ENCODE data around the gene TIMM10B.

TIMM10B gene

DNA sequence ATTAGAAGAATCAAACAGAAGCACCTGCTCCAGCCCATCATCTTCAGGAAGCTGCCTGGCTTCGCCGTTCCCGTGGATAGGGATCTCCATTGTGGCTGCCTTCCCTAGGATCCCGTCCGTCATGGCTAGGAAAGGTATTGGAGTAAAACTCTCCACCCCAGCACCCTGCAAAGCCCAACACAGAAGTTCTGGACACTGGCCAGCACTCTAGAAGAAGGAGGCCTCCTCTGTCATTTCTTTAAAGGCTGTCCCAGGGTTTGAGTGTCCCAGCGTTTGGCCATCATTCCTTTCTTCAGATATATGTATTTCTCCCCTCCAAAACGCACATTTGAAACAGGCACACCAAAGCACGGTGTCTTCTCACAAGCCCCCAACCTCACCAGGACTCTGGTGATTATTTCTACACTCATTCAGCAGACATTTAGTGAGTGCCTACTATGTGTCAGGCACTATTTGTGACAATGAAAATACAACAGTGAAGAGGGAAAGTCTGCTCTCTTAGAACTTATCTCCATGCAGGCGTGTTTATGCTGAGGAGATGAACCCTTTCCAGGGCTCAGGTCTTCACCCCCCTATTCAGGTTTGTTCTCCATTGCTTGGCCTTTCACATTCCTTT is 894 bp upstream of the TIMM10B start:
- TF ChIP-seq, protein P1, sequence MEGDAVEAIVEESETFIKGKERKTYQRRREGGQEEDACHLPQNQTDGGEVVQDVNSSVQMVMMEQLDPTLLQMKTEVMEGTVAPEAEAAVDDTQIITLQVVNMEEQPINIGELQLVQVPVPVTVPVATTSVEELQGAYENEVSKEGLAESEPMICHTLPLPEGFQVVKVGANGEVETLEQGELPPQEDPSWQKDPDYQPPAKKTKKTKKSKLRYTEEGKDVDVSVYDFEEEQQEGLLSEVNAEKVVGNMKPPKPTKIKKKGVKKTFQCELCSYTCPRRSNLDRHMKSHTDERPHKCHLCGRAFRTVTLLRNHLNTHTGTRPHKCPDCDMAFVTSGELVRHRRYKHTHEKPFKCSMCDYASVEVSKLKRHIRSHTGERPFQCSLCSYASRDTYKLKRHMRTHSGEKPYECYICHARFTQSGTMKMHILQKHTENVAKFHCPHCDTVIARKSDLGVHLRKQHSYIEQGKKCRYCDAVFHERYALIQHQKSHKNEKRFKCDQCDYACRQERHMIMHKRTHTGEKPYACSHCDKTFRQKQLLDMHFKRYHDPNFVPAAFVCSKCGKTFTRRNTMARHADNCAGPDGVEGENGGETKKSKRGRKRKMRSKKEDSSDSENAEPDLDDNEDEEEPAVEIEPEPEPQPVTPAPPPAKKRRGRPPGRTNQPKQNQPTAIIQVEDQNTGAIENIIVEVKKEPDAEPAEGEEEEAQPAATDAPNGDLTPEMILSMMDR (IDR thresholded peaks at IDR 0.05; ENCODE audit: insufficient read depth, missing control alignments), result no peak
- FAIRE-seq (no peak), DNase-seq (ENCODE audit: insufficient read length, low spot score) (no peak)

DNA sequence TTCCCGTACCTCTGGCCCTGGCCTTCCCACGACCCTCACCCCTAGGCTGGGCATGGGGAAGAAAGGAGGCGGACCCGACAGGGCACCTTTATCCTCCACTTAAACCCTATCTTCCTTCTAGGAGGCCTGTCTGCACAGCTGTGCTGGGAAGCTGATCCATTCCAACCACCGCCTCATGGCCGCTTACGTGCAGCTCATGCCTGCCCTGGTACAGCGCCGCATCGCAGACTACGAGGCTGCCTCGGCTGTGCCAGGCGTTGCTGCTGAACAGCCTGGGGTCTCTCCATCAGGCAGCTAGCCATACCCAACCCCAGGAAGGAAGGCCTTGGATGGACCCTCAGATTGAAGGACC is 599 bp downstream of the TIMM10B start:
- no peak for DNase-seq (ENCODE audit: insufficient read length, low spot score)
- FAIRE-seq, result no peak
- TF ChIP-seq, protein P1 (IDR thresholded peaks at IDR 0.05; ENCODE audit: insufficient read depth, missing control alignments), result no peak

DNA sequence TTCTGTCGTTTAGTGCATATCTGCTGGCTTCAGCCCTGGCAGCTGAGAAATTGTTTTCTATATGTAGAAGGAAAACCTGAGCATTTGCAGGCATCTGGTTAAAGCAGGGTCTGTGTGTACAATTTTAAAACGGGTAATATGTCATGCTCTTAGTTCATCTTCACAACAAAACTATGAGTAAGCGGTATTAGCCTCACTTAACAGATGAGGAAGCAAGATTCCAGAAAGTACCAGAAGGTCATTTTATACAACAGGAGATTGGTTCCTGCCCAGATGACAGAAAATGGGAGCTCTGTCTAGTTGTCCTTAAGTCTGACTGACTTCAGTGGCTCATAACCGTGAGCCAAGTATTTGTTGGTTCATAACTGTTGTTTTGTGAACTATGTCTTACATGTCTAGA is 1.1 kb downstream of the TIMM10B start:
- TF ChIP-seq, protein P1 (IDR thresholded peaks at IDR 0.05; ENCODE audit: insufficient read depth, missing control alignments), result no peak
- FAIRE-seq (no peak), DNase-seq (ENCODE audit: insufficient read length, low spot score) (no peak)

DNA sequence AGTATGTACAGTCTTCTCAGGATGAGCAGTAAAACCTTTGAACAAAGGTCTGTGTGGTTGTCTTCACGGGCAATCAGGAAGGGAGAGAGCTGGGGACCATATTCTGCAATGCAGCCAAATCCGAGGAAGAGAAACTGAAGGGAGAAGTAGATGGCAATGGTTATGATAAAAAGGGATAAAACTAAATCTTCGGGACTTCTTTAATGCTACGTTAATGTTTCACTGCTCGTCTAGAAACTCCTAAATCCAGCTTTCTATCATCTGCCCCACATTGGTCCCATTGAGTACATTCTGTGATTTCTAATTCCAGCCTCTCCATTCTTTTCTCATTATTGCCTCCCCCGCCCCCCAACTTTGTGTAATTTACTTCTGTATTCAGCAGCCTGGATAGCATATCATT is 1.7 kb downstream of the TIMM10B start:
- DNase-seq (ENCODE audit: insufficient read length, low spot score) (no peak), FAIRE-seq (no peak)
- TF ChIP-seq, protein P1 (IDR thresholded peaks at IDR 0.05; ENCODE audit: insufficient read depth, missing control alignments), result no peak

DNA sequence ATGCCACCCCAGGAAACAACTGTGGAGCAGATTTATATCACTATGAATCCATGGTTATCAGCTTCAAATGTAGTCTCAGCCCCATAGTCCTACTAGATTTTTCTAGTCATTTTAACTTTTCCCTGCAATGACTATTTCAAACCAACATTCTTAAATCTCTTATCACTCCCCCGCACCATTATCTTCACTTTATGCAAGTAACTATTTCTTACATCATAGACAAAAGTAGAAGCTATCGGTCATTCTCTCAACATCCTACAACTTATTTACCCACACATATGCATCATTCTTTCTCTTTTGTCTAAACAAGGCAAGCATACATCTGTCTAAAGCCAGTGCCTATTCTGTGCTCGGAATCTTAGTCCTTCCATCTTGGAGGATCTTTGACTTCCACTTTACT is 4.4 kb downstream of the TIMM10B start:
- DNase-seq (ENCODE audit: insufficient read length, low spot score) (no peak), FAIRE-seq (no peak)
- TF ChIP-seq, protein P1 (IDR thresholded peaks at IDR 0.05; ENCODE audit: insufficient read depth, missing control alignments), result no peak

DNA sequence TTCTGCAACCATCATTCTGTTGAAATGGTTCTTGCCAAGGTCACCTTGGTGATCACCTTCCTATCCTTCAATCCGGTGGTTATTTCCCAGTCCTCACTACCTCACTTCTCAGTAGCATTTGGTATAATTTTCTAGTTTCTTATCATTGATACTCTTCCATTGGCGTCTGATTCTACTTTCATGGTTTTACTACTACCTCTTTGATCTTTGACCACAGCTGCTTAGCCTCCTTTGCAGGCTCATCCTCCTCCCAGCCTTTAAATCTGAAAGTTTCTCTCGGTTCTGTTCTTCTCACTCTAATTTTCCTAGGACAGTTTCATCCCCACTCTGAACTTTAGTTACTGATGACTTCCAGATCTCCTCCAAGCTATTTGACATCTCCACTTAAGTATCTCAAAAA is 5.0 kb downstream of the TIMM10B start:
- TF ChIP-seq, protein P1 (IDR thresholded peaks at IDR 0.05; ENCODE audit: insufficient read depth, missing control alignments), result no peak
- DNase-seq (ENCODE audit: insufficient read length, low spot score), result no peak
- no peak for FAIRE-seq

DNA sequence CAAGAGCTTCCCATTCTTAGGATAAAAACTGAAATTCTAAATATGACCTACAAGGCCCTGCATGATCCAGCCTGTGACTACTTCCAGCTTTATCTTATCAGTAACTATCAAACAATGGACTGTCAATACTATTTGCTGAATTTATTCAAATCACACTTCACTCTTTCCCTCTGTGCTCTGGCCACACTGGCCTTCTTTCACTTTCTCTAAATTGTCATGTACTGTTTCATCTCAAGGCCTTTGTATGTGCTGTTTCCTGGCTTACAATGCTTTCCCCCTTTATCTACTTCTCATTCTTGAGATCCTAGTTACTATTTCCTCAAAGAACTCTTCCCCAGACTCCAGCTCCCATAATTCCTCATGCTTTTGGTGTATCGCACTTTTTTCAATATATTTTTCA is 5.6 kb downstream of the TIMM10B start:
- DNase-seq (ENCODE audit: insufficient read length, low spot score) (no peak), FAIRE-seq (no peak)
- TF ChIP-seq, protein P1 (IDR thresholded peaks at IDR 0.05; ENCODE audit: insufficient read depth, missing control alignments), result no peak
